BE2C (cell line): ENCODE data around the gene IL17C.
A peak's percentile ranks its signal among the peaks of the same experiment; 100 is the strongest.
"Not testable (repeated sequence)": the region's sequence is repeated elsewhere in the genome, so short reads cannot be mapped to it uniquely, and the experiment has no call there.

Experiments used
- DNase-seq: peaks from one replicate; pipeline ENCODE4 v3.0.0-alpha.2; 2020
- H3K27me3 ChIP-seq: fragments of 250-450 bp; sonication (Bioruptor Pico); 2 replicates; pipeline ENCODE4 v1.5.1; 2020; ENCODE audit warnings: mild to moderate bottlenecking
- H3K36me3 ChIP-seq: fragments of 250-450 bp; sonication (Bioruptor Pico); 2 replicates; pipeline ENCODE4 v1.5.1; 2020; ENCODE audit warnings: mild to moderate bottlenecking
- H3K4me1 ChIP-seq: fragments of 250-450 bp; sonication (Bioruptor Pico); 2 replicates; pipeline ENCODE4 v1.5.1; 2020
- H3K4me3 ChIP-seq: 2 replicates; pipeline ENCODE4 v1.5.1; 2011; ENCODE audit warnings: low read depth, low read length
- H3K9me3 ChIP-seq: fragments of 250-450 bp; sonication (Bioruptor Pico); 2 replicates; pipeline ENCODE4 v1.5.1; 2020
- TF ChIP-seq, protein P1 (sequence below): IDR thresholded peaks from 2 replicates; pipeline ENCODE4 v1.5.1; 2012; ENCODE audit warnings: mild to moderate bottlenecking, low read depth, low read length

Gene IL17C

DNA sequence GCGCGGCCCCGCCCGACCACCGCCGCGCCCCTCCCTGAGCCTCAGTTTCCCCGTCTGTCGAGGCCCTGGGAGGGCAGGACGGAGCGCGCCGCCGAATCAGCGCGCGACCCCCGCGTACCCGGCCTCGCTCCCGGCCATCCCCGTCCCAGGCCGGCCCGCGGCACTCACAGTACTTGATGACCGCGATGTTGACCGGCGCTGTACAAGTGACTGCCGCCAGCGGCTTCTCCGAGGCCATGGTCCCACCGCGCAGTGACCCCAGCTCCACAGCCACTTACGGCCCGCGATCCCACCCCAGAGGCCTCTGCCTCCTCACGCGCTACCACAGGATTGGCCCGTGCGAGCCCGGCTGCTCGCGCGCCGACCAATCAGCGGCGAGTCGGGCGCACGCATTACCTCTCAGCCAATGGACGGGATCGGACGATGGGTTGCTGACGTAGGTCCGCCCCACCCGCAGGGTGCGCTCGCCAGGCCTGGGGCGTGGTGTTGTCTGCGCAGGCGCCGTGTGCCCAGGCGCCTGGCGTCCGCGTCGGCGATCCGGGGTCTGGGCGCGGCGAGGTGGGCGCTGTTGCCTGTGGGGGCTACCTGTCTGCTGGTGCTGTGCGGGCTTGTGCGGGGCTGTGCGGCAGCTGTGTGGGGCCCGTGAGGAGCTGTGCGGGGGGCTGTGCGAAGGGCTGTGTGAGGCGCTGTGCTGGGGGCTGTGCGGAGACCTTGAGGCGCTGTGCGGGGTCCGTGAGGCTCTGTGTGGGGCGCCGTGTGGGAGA lies 24.7 kb downstream of the IL17C start, which contains the start of gene MVD:
Gene MVD (minus strand): TSS at position 249 of the 764 bp plus-strand sequence. CDS start 11 bp downstream, at position 238.
- Histone ChIP-seq H3K27me3 (no peaks in the 10 kb centered on the region), H3K4me3 (peak within 1 kb of the TSS; percentile 85), H3K9me3 (no peaks in the 10 kb centered on the region), H3K36me3 (no peaks in the 10 kb centered on the region), H3K4me1 (no peaks in the 10 kb centered on the region; the same call in 1 of the 2 replicates)
- DNase-seq = peak; percentile 98
- TF ChIP-seq, protein P1, sequence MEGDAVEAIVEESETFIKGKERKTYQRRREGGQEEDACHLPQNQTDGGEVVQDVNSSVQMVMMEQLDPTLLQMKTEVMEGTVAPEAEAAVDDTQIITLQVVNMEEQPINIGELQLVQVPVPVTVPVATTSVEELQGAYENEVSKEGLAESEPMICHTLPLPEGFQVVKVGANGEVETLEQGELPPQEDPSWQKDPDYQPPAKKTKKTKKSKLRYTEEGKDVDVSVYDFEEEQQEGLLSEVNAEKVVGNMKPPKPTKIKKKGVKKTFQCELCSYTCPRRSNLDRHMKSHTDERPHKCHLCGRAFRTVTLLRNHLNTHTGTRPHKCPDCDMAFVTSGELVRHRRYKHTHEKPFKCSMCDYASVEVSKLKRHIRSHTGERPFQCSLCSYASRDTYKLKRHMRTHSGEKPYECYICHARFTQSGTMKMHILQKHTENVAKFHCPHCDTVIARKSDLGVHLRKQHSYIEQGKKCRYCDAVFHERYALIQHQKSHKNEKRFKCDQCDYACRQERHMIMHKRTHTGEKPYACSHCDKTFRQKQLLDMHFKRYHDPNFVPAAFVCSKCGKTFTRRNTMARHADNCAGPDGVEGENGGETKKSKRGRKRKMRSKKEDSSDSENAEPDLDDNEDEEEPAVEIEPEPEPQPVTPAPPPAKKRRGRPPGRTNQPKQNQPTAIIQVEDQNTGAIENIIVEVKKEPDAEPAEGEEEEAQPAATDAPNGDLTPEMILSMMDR = no peak

DNA sequence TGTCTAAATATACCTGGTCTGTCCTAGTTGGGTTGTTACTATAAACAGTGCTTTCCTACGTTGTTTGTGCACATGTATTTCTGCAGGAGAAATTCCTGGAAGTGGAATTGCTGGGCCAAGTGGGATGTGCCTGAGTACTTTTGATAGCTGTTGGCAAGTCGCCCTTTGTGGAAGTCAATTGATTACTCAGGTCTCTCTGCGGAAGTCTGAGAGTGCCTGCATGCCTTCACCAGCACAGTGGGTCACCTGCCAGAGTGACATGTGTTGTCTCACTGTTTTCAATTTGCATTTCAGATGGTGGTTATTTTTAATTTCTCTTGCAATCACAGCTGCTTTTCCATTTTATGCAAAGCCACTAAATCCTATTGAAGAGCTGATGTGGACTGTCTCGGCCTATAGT lies 26.8 kb downstream of the IL17C start:
- H3K4me1 ChIP-seq = no peaks in the 10 kb centered on the region; the same call in 1 of the 2 replicates
- H3K4me3 ChIP-seq = no peak overlapping the region
- TF ChIP-seq, protein P1 = no peak
- no peaks in the 10 kb centered on the region for H3K27me3 ChIP-seq
- no peak for DNase-seq
- H3K36me3 ChIP-seq = no peaks in the 10 kb centered on the region
- no peaks in the 10 kb centered on the region for H3K9me3 ChIP-seq

DNA sequence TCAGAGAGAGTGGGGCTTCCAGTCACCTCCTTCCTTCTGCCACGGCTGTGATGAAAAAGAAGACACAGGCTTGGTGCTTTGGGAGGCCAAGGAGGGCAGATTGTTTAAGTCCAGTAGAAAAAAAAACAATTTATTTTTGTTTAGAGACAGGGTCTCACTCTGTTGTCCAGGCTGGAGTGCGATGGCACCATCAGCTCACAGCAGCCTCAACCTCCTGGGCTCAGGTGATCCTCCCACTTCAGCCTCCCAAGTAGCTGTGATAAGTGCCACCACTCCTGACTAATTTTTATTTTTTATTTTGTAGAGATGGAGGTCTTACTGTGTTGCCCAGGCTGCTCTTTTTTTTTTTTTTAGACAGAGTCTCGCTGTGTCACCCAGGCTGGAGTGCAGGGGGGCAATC lies 27.2 kb downstream of the IL17C start:
- Histone ChIP-seq H3K4me3 (no peak overlapping the region), H3K4me1 (no peaks in the 10 kb centered on the region; the same call in 1 of the 2 replicates), H3K27me3 (no peaks in the 10 kb centered on the region), H3K9me3 (no peaks in the 10 kb centered on the region), H3K36me3 (no peaks in the 10 kb centered on the region)
- TF ChIP-seq, protein P1 = no peak
- no peak for DNase-seq

DNA sequence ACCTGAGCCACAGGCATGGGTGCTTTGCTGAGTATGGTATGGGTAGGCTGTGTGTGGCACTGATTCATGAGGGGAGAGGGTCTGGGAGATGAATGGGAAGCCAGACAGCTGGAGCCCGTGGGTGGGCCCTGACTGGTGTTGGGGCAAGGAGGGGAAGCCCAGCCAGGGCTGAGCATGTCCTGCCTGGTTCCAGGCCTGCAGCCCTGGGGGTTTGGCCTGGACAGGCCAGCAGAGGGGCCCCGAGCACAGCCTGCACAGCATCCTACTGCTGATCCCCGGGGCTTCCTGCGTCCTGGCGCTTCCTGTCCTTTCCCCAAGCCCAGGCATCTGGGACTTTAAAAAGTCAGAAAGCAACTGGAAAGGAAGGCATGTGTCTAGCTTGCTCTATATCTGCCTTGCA lies 29.1 kb downstream of the IL17C start:
- no peak for DNase-seq
- H3K4me3 ChIP-seq = no peak overlapping the region
- TF ChIP-seq, protein P1 = peak; percentile 29
- H3K36me3 ChIP-seq = no peaks in the 10 kb centered on the region
- no peaks in the 10 kb centered on the region for H3K27me3 ChIP-seq
- H3K9me3 ChIP-seq = no peaks in the 10 kb centered on the region
- no peaks in the 10 kb centered on the region; the same call in 1 of the 2 replicates for H3K4me1 ChIP-seq

DNA sequence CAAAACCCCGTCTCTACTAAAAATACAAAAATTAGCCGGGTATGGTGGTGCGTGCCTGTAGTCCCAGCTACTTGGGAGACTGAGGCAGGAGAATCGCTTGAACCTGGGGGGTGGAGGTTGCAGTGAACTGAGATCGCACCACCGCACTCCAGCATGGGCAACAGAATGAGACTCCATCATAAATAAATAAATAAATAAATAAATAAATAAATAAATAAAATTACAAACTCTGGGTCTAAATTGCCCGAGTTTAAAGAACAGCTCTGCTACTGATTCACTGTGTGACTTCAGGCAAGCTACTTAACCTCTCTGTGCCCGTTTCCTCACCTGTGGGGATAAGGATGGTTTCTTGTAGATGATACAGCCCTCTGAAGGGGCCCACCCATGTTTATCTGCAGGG lies 31.1 kb downstream of the IL17C start:
- H3K9me3 ChIP-seq, H3K27me3 ChIP-seq, H3K36me3 ChIP-seq, DNase-seq, H3K4me1 ChIP-seq, H3K4me3 ChIP-seq: not testable (repeated sequence)

DNA sequence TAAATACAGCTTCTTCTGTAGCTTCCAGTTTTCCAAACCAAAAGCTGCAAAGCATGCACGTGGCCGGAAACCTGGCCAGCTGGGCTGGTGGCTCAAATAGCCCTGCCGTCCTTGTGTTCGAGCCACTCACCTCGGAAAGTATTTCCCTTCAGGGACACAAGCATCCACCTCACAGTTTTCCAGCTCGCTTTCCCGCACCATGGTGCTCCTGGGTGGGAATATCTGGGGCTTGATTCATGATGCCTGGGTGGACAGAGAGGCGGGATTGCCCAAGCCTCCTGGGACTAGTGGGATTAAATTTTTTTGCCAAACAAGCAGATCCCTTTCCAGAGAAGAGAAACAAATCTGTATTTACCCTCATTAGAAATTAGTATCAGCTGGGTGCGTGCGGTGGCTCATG lies 31.6 kb downstream of the IL17C start:
- H3K36me3 ChIP-seq = no peaks in the 10 kb centered on the region
- no peak for DNase-seq
- no peaks in the 10 kb centered on the region for H3K9me3 ChIP-seq
- TF ChIP-seq, protein P1 = no peak
- no peaks in the 10 kb centered on the region for H3K4me1 ChIP-seq
- H3K27me3 ChIP-seq = no peaks in the 10 kb centered on the region
- H3K4me3 ChIP-seq = no peak overlapping the region
